GM19463 (cell line): ENCODE data around the gene COPS8.
A peak's percentile ranks its signal among the peaks of the same experiment; 100 is the strongest.

Experiments
- ATAC-seq: cut with Tn5 transposase; IDR thresholded peaks from one replicate; pipeline ENCODE4 v1.9.1; 2021; ENCODE audit warnings: mild to moderate bottlenecking, moderate library complexity; ENCODE audit not compliant: unreplicated experiment

The COPS8 gene

DNA sequence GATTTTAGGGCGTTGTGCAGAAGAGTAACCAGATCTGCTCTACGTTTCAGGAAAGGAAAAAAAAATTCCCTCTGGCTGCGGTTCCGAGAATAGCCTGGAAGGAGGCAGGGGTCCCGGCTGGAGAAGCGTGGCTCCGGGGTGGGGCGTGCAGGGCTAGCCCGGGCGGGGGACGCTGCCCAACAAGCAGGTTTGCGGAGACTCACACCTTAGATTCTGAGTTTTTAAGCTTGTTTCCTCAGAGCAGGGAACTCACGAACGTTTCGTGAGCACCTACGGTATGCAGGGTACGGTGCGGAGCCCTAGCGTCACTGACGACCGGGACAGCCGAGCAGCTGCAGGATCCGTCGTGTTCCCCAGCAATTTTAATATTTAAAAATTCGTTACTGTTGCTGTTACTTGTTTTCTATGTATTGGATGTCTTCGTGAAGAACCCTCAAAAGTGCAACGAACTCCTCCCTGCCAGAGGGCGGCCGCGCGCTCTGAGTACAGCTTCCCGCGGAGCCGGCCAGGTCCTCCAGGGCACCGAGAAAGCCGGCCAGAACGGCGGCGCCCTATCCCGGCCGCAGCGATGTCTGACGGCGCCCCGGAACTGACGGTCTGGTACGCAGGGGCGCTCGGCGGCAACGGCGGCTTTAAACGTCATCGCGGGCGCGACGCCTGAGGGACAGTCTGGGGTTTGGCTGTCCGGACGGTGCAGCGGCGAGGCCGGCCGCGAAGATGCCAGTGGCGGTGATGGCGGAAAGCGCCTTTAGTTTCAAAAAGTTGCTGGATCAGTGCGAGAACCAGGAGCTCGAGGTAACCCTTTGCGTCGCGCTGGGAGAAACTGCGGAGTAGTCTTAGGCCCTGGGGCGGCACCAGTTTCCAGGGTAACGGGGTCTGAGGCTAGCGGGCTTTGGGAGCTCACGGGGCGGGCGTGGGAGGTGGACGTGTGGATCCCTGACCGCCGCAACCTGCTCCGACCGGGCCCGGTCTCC is at the start of gene COPS8:
TSS of gene COPS8 (plus strand) at position 642 of the 974 bp plus-strand sequence. CDS start at position 718, 76 bp downstream.
- ATAC-seq, result peak; percentile 99

DNA sequence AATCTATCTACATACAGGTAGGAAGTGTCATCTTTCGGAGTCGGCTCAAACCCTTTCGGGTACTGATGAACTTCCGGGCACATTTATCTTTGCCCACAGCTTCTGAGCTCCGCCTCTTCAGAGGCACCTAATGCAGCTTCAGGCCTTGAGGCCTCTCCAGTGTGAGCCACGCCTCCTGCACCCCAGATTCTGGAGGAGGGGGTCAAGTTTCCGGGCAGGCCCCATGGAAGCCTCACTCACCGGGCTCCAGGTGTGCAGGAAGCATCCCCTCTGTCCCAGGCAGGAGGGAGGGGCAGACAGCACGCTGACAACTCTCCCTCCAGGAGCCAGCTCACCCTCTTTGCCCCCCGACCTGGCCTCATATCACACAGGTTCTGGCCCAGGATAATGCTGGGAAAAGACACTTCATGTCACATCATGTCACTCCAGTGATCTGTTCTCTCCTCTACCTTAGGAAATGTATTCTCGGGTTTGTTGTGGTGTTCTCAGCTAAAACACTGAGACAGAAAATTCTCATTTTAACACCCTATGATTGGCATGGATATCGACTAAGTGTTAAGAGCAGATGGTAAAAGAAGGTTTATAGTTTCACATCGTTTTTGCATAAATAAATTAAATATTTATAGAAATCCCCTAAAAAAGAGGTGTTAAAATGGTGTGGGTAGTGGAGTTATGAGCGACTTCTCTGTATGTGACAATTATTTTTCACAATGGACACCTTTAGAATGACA is 46.2 kb upstream of the COPS8 start:
- ATAC-seq, result no peak

DNA sequence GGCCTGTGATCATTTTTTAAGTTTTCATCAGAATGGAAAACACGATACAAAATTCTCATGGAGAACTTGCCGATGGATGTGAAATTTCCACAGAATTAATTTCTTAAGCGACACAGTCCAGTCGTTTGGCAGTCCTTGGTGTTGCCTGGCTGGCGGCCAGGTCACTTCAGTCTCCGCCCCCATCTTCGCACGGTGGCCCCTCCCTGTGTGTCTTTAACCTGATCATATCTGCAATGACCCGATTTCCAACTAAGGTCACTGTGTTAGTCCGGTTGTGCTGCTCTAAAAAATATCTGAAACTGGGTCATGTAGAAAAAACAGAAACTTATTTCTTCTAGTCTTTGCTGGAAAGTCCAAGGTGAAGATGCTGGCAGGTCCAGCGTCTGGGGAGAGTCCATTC is 44.5 kb upstream of the COPS8 start:
- ATAC-seq, result no peak

DNA sequence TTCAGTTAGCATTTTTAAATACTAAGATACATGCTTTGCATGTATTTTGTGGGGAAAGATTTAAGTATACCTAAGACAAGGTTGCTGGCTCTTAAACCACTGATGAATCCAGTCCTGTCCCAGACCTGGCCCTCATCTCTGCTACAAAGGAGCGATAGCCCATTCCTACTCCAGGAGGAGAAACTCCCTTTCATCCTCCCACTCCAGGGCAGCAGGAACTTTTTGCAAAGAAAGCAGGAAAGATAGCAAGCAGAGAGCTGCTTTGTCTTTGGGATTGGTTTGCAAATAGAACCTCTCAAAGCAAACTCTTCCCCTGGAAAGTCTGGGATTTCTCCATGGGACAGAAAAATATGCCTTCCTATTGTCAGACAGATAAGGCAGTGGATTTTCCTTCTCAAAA is 43.6 kb upstream of the COPS8 start:
- ATAC-seq, result no peak

DNA sequence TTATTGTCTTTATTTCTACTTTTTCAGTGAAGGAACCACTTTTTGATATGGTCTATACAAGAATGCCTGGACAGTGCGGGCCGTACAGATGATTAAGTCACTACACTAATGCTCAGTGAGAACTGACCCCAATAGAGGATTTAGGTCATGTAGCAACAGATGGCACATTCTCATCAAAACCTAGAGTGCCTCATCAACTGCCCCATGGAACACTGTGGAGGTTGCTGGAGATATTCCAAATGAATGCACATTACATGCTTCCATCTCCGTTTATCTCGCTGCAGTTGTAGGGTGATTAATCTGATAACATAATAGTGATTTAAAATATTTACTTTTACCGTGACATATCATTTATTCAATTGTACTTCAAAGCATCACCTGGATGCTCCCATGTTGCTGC is 41.8 kb upstream of the COPS8 start:
- ATAC-seq, result no peak

DNA sequence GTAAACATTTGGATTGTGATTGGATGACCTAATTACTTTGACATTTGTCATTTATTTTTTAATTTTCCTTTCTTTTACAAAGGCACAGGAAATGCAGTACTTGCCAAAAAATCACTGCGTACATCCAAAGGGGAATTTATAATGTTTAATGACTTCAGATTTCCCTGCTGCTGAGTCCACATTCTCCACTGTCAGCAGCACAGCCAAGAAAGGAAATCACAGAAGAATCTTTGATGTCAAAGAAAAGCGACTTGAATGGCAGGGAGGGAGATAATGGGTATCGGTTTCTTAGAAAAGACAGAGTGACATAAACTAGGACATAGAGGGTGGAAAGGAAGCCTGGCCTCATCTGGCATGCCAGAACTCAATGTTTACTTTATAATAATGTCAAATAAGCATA is 41.4 kb upstream of the COPS8 start:
- no peak for ATAC-seq

DNA sequence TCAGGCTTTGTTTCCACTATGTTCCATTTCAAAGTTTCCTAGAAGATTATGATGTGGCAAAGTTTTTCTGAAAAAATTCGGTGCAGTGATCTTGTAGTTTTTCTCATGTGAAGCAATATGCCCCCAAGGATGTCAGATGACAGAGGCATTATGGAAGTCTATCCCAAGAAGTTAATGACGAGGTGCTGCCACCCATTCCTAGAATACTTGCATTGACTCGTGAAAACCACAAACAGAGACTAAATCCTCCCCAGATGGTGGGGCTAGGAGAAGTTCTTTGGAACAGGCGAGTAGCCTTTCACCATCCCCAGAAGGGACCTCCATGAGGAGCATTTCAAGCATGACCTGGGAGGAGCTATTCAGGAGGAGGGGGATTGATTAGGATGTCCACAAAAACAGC is 40.2 kb upstream of the COPS8 start:
- ATAC-seq, result no peak

DNA sequence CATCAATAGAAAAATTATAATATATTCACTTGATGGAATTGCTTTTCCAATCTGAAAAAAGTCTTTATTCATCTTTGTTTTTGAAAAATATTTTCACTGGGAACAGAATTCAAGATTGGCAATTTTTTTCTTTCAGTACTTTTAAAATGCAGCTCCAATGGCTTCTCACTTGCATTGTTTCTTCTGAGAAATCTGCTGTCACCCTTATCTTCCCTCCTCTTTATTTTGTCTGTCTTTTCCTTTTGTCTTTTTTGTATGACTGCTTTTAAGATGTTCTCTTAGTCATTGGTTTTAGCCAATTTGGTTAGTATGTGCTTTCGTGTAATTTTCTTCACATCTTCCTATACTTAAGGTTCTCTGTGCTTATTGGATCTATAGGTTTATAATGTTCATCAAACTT is 37.1 kb upstream of the COPS8 start:
- no peak for ATAC-seq

DNA sequence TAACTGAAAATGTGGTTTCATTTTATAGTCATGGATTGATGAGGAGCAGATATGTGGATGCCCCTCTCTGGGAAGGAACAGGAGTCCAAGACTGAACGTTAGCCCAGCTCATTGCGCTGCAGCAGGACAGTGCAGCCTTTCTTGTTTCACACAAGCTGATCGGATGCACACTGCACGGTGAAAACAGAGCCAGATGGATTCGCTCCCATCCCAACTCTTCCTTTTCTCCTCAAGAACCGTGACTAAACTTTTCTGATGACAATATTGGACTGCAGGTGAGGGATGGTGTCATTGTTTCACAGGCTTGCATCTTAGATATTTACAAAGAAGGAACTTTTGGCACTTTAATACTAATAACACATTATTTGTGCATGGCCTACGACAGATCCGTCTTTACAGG is 33.8 kb upstream of the COPS8 start:
- no peak for ATAC-seq

DNA sequence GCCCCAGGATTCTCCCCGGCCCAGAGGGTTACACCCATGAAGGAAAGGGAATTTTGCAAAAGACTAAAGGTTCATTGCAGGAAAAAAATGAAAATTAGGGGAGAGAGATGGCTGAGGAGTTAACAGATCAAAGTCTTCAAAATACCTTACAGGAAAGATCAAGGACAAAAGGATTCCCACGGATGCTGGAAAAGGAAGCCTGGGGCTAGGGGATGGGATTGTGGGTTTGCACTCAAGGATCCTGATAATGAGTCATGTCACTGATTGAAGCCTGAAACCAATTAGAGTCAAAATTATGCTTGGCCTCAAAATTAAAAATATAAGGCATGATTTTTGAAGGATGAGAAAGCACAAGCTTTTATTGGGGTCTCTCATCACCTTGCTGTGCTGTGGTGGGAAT is 32.6 kb upstream of the COPS8 start:
- no peak for ATAC-seq

DNA sequence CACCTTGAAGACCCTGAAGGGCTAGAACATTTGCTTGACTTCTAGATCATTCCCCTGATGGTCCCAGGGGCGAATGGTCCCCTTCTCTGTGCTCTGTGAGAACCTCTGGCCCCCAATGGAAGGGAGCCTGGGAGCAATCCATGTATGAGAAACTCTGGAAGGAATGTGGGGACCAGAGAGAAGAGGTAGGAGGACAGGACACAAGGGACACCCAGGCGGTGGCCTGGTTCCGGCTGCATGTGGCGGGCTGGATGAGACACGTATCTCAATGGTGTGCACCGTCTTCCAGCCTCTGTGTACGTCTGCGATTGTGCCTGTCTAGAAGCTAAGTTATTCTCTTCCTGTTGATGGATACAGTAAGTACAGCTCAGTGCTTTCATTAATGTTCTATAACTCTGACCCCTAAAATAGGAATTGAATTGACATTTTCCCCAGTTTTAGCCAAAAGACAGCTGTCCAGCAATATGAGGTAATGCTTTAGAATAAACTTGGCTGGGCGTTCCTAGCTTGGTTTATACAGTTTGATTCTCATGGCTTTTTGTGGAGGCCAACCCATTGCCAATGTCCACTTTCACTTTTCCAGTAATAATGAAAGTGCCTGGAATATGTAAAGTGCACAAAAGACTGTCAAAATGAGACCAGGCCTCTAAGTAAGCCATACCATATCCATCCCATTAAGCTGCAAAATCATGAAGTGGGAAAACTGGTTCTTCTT is 30.1 kb upstream of the COPS8 start:
- ATAC-seq, result no peak

DNA sequence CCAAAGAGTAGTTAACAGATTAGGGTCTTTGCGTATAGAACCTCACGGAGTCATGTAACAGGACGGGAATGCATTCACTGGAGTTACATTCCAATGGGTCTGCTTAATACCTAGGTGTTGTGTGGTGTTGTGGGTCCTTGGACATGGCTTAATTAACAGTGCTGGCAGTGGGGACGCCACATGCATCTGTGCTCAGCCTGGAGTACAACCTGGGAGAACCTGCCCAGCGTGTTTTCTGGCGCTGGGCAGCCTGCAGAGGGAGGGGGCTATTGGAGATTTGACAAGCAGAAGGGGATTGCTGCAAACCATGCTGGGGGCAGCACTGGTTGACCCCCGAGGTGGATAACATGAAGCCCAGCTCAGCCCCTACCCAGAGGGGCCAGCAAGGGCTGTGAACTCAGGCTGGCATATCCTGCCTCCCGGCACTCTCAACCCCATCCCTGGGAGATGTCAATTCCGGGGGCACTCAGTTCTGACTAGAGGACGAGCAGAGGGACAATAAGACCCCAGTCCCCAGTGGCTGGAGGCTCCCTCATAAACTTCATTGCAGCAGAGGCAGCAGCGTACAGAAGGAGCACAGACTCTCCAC is 29.3 kb upstream of the COPS8 start:
- ATAC-seq, result no peak

DNA sequence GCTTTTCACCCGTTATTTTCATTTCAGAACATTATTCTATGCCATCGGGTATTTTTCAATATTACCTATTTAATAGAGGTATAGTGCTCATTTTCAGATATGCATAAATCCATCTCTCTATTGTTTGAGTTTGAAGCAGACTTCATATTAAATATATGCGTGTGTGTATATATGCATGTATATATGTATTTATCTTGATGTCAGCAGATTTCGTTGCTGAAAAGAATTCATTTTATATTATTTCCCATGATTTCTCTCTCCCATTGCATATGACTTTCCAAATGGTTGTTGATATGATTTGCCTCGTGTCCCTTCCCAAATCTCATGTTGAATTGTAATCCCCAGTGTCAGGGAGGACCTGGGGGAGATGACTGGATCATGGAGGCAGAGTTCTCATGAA is 28.6 kb upstream of the COPS8 start:
- ATAC-seq, result no peak

DNA sequence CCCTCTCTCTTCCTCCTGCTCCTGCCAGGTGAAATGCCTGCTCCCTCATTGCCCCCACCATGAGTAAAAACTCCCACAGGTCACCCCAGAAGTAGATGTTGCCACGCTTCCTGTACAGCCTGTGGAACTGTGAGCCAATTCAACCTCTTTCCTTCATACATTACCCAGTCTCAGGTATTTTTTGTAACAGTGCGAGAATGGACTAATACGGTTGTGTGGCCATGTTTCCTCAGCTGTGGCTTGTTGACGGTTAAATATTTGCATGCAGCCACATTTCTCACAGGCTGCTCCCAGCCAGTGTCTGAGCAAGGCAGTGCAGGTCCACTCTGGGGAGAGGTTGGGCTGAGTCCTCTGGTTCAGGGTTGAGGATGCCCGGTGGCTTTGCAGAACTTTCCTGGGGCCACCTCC is 27.8 kb upstream of the COPS8 start:
- ATAC-seq, result peak; percentile 82

DNA sequence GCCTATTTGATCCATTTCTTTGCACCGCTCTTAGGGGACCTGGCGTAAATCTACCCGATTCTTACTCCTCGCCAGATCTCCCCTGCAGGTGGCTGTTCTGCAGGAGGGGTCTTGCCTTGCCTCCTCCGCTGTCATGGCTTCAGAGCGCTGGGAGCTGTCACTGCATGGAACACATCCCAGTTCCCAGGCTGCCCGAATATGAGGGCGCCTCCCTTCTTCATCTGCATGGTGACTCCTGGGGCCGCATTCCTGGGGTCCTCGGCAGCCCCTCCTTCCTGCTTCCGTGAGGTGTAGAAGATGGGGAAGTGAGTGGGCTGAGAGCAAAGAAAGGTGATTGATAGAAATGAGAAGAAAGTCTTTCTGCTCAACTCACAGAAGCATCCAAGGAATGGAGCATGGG is 27.3 kb upstream of the COPS8 start:
- ATAC-seq, result no peak

DNA sequence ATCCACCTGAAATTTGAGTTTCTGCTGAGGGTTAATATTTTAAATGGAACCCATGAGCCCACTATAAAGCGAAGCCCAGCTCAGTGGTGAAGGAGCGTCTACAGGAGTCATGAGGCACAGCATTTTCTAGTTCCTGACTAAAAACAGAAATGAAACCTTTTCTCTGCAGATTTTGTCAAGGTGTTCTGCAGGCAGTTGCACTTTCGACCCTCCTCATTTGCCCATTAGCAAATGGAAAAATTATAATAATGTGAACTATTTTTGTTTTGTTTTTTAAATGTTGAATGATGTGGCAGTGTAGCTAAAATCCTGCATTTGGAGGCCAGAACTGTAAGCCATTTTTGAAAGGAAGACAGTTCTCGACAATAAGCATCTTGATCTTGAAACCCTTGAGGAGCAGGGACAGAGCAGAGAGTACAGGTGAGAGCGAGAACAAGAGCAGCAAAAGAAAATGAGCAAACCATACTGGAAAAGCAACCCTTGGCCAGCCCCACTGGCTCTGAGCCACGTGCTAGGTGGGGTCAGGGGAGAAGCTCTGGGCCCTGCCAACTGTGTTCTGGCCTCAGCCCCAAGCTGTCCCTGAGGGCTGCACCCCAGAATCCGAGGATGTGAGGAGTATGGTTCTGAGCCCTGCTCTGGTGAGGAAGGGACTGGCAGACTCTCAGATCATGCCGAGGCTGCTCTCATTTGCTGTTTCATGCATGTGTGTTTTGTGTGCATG is 26.4 kb upstream of the COPS8 start:
- peak; percentile 70 for ATAC-seq

DNA sequence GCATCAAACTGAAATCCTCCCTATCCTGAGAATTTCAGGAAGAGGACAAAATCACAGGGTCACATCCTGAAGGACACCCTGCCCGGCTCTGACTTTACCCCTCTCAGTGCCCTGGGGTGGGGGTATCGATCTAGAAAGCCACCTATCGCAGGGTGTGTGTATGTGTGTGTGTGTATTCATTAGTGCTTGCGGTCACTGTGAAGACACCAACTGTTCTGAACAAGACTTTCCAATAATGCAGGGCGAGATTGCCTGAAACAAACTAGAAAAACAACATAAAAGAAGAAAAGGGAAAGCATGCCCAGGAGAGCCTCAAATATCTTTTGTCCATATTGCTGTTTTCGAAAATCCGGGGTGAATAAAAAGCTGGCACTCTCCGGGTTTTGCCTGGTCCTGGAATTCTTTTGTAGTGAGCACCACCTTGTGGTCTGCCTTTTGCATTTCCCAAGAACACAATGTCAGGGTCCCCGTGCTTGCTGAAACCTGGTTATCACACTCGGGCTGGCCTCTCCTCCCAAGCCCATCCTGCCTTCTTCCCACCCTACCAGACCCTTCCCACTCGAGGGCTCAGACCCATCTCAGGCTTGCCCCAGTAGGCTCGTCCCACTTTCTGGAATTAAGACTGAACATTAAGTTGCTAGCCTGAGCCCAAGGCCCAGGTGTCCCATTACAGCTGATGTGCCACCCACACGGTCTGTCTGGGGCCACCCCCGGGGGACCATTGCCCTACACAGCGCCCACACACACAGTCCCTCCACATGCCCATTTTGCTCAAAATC is 25.0 kb upstream of the COPS8 start:
- no peak for ATAC-seq

DNA sequence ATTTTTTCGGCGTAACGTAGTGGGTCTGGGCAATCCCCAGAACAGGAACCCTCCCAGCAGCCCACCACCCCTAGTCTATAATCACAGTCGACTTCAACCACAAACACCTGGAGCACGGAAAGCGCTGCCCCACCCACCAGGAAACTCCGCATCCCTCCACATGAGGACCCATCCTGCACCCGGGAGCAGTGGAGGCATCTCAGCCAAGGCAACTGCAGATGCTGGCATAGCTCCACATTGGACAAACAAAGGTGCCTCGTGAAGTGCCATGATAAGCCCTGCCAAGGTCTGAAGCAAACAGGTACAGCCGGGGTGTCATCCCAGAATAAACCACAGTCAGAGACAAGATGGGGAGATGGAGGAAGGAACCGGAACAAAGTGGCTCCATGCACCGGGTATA is 24.3 kb upstream of the COPS8 start:
- no peak for ATAC-seq

DNA sequence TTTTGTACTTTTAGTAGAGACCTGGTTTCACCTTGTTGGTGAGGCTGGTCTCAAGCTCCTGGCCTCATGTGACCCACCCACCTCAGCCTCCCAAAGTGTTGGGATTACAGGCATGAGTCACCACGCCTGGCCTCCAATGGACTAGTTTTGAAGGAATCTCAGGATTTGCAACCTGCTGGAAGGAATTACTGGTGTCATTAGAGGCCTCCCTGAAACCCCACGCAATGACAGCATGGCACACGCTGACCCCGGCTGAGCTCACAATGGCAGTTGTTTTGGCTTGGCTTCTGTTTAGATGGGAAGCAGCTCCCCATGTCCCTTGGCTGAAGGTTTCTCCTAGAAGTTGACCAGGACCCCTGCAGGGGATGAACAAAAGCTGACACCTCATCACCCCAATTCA is 23.1 kb upstream of the COPS8 start:
- no peak for ATAC-seq
